ENCODE measurements around the gene CDC42BPB. TPM values are rescaled to one million over a fixed set of nuclear protein-coding genes. Genes with fewer than 3 reads are reported as not detected.

Gene CDC42BPB
- total RNA-seq, 1 experiment from 2014 or later, result 45.0 TPM

DNA sequence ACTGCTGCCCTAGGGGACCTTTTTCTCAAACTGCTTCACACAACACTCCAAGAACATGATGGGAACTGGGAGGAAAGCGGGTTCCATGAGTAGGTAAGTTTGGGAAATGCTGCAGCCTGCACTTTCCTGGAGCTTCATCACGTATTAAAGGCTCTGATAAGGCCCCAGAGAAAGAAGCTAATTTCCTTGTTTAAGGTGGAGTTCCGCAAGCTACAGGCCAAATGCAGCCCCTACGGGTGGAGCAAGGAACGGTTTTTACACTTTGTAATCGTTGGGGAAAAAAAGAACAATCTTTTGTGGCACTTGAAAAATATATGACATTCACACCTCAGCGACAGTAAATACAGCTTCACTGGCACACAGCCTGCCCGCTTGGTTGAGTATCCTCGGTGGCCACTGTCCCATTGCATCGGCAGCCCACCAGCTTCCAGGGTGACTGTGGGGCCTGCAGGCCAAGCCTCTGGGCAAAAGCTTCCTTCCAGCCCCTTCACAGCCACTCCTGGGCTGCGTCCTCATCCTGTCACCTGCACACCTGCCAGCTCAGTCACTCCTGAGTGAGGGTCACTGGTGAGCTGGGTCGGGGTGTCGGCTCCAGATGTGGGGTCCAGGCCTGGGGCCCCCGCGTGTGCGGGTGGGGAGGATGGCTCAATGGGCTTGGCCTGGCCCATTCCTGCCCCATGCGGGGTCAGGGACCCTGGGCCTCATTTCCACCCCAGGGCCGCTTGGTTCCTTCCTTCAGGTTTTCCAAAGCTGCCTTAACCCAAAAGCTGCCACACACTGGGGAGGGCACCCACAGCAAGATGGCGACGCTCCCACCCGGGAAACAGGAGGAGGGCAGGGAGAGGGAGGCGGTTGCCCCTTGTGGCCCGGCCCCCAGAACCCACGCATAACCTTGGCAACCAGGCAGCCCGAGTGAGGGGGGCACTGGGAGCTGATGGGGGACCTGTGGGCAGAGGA is 132.4 kb downstream of the CDC42BPB start:
- in situ Hi-C loops (cut with HindIII; ENCODE audit: low pct_unique_long_range_greater_than_20kb, low sequenced_read_pairs), result no loop called here
- no peak for DNase-seq (ENCODE audit: low read depth, low spot score)

- in situ Hi-C loops (cut with HindIII; ENCODE audit: low pct_unique_long_range_greater_than_20kb, low sequenced_read_pairs), result no loop called here
- no peak for DNase-seq (ENCODE audit: low read depth, low spot score)
Measured at GRCh38 chr14:102923925-102924486, 133.3 kb downstream of the CDC42BPB start.

DNA sequence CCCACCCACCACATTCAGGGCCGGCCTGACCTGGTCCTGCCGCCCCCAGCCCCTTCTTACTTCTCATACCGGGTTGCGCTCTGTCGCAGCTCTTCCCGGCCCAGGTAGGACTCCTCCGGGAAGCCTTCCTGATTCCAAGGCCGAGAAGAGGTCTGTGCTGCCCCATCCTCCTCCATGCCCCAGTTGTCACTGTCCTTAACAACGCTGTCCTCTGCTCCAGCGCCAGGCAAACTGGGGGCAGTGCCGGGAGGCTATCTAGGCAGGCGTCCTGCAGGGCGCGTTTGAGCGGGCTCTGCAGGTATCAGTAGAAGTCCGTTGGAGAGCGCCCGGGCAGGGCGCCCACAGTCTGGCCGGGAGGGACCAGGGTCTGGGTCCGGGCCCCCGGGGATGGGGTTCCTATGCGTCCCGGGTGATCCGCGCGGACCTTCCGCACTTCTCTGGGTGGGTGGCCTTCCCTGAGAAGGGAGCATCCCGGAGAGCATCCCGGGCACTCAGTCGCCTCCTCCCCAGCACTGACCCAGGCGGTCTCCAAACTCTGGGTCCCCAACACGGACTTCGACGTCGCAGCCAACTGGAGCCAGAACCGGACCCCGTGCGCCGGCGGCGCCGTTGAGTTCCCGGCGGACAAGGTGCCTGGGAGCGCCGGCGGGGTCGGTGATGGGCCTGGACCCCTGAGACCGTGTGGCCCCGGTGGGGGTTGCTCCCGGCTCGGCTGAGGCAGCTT is 134.0 kb downstream of the CDC42BPB start:
- no peak for DNase-seq (ENCODE audit: low read depth, low spot score)
- in situ Hi-C loops (cut with HindIII; ENCODE audit: low pct_unique_long_range_greater_than_20kb, low sequenced_read_pairs), result no loop called here

DNA sequence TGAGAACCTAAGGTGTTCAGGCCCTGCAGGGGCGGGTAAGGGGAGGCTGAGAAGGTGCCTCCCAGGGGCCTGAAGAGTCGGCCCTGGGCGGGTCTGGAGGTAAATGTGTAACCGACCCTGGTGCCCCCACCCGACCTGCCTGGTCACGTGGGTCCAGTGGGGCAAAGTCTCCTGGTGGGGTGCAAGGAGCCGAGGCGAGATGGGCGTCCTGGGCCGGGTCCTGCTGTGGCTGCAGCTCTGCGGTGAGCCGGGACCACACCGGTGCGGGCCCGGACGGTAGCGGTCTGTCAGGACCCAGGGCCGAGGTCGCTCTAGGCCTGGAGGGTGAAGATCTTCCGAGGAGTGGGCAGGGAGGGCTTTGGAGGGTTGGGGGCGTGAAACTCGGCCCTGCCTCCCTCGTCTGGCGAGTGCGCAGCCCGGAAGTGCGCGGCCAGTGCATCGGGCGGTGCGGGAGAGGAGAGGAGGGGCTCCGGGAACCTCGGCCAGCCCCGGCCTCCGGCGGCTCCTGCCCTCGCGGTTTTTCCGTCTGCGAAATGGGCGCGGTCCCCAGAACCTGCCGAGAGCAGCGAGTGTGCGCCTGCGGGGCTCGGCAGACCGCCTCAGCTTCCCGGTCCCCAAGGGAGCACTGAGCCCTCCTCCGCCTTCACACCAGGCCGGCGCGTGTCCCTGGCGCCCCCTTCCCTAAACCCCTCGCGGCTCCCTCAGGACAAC is 134.7 kb downstream of the CDC42BPB start, which contains the start of gene AMN:
Gene AMN, plus strand, starts transcription at position 174 of the 711 bp plus-strand sequence. Its CDS starts 26 bp downstream, at position 200.
- DNase-seq (ENCODE audit: low read depth, low spot score), result no peak
- in situ Hi-C loops (cut with HindIII; ENCODE audit: low pct_unique_long_range_greater_than_20kb, low sequenced_read_pairs), result no loop called here

DNA sequence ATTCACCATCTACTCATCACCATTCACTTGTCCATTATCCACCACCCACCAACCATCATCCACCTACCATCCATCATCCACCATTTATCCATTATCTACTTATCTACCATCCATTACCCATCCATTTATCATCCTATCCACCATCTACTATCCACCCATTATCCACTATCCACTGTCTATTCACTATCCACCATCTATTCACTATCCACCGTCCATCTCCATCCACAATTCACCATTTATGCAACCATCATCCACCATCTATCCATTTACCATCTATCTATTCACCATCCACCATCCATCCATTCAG is 136.4 kb downstream of the CDC42BPB start:
- in situ Hi-C loops (cut with HindIII; ENCODE audit: low pct_unique_long_range_greater_than_20kb, low sequenced_read_pairs), result no loop called here

DNA sequence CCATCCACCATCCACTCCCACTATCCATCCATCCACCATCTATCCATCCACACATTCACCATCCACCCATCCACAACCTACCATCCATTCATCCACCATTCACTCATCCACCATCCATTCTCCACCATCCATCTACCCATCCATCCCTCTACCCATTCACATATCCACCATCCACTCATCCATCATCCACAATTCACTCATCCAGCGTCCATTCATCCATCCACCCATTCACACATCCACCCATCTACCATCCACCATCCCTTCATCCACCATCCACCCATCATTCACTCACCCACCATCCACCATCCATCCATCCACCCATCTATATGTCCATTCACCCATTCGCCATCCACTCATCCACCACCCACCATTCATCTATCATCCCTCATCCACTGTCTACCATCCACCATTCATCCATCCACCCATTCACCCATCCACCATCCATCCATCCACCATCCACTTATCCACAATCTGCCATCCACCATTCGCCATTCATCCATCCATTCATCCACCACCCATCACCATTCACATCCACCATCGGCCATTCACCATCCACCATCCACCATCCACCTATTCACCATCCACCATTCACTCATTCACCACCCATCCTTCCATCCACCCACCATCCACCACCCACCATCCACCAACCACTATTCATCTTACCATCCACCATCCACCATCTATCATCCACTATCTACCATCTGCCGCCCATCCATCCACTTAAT is 136.9 kb downstream of the CDC42BPB start:
- DNase-seq (ENCODE audit: low read depth, low spot score), result no peak
- in situ Hi-C loops (cut with HindIII; ENCODE audit: low pct_unique_long_range_greater_than_20kb, low sequenced_read_pairs), result no loop called here

More for the DNA sequence above, 136.4 kb downstream of the CDC42BPB start:
- no peak for DNase-seq (ENCODE audit: low read depth, low spot score)

DNA sequence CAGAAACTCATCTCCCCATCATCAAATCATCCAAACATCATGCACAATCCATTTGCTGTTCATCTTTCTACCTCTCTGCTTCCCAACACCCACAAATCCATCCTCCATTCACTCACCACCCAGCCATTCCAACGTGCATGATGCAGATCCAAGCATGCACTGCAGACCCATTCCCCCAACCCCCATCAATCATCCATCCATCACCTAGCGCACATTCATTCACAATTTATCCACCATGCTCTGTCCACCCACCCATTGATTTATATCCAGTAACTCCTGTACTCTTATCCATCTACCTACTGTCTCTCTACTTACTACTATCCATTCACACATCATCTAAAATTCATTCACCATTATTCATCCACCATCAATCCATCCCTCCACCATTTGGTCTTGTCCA is 138.9 kb downstream of the CDC42BPB start:
- in situ Hi-C loops (cut with HindIII; ENCODE audit: low pct_unique_long_range_greater_than_20kb, low sequenced_read_pairs), result no loop called here
- no peak for DNase-seq (ENCODE audit: low read depth, low spot score)

DNA sequence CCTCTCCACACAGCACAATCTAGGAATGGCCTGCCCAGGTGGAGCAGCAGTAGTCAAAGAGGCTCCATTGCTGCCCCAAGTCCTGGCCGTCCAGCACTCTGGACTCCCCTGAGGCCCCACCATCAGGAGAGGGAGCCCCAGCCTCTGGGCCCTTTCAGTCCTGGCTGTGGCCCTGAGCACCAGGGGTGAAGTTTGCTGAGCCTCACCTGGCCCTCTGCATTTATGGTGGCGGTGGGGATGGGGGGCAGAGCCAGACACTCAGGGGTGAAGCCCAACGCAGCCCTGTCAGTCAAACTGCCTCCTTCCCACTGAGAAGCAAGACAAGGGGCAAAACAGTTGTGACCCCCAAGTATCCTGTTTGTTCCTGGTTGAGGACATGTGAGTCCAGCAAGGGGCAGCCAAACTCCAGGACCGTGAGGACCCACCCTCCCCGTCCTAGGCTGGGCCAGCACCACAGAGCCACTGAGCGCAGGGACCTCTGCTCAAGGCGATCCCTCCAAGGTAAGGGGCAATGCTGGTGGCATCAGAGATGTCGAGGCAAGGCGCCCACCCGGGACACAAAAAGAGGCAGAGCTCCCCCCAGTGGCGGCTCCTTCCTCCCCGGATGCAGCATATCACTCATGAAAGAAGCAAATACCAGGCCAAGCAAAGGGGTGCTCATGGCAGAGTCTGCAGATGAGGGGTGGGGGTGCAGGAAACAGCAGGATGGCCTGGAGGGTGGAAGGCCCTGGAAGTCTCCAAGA is 139.7 kb downstream of the CDC42BPB start:
- peak; percentile 70 for DNase-seq (ENCODE audit: low read depth, low spot score)
- in situ Hi-C loops (cut with HindIII; ENCODE audit: low pct_unique_long_range_greater_than_20kb, low sequenced_read_pairs), result no loop called here

GRCh38 chr14:102917056-102917385 is 140.3 kb downstream of the CDC42BPB start:
- in situ Hi-C loops (cut with HindIII; ENCODE audit: low pct_unique_long_range_greater_than_20kb, low sequenced_read_pairs), result no loop called here

GRCh38 chr14:102916347-102917055 is 140.8 kb downstream of the CDC42BPB start:
- no peak for DNase-seq (ENCODE audit: low read depth, low spot score)
- in situ Hi-C loops (cut with HindIII; ENCODE audit: low pct_unique_long_range_greater_than_20kb, low sequenced_read_pairs), result no loop called here

More at GRCh38 chr14:102917056-102917385, 140.3 kb downstream of the CDC42BPB start:
- no peak for DNase-seq (ENCODE audit: low read depth, low spot score)

DNA sequence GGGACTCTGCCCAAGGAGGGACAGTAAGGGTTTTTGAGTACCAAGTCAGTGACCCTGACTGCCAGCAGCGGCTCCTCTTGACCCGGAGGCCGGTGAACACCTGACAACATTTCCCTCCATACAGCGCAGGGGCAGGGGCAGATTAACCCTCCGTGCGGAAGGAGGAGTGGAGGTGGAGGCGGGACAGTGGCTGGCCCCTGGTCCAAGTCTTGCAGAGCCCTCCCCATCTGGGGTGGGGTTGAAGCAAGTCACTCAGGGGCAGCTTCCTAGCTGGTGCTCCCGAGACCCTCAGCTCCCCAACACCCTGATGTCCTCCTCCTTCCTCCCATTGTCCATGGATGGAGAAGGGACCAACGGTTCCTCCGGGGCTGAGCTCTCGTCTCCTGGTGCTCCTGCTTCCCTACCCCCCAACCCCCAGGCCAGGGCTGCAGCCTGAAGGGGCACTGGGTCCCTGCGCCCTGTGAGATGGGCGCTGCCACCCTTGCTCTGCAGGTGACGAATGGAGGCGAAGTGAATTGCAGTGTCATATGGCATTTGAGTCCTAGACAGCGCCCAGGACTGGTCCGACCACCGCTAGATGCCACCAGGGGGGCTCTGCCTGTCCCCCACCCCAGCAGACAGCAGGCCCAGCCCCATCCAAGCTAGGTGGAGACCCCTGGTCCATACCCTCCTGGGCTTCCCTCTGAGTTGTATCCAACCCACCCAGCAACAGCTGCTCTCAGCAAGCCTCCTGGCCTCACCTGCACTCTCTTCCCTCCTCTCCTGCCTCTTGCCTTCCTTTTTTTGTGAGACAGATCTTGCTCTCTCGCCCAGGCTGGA is 141.8 kb downstream of the CDC42BPB start:
- in situ Hi-C loops (cut with HindIII; ENCODE audit: low pct_unique_long_range_greater_than_20kb, low sequenced_read_pairs), result no loop called here
- DNase-seq (ENCODE audit: low read depth, low spot score), result no peak

- in situ Hi-C loops (cut with HindIII; ENCODE audit: low pct_unique_long_range_greater_than_20kb, low sequenced_read_pairs), result no loop called here
- no peak for DNase-seq (ENCODE audit: low read depth, low spot score)
Measured at GRCh38 chr14:102914474-102915291, 142.7 kb downstream of the CDC42BPB start.

DNA sequence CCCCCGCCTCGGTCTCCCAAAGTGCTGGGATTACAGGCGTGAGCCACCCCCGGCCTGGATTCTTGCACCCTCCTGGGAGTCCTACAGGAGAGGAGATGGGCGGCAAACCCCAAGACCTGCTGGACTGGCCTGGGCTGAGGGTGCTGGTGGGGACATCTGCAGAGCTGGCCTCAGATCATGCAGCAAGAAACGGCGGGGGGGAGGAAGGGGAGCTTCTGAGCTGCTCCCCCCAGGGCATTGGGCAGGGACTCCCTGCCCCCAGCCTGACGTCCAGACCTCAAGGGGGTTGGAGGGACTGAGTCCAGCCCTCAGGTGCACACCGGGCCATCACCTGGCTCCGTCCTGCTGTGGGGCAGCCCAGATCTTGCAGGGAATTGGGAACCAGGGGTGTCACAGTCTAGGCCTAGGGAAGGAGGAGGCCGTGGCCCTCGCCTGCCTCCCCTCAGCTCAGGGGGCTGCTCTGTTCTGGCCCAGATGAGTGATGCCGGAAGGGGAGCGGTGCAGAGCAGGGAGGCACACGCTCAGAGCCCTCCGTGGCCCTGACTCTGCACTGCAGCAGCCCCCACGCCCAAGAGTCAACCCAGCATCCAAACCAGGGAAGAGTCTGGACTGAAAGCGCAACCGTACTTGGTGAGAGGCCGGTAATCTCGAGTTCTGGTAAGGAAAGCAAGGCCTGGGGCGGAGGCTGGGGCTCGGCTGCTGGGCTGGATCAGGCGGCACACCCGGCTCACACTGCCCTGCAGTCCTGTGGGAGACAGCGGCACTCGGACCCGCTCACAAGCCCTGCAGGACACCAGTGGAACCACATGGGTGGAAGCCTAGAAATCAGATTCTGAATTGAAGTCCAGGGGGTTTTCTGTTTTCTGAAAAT is 143.8 kb downstream of the CDC42BPB start:
- in situ Hi-C loops (cut with HindIII; ENCODE audit: low pct_unique_long_range_greater_than_20kb, low sequenced_read_pairs), result no loop called here
- no peak for DNase-seq (ENCODE audit: low read depth, low spot score)
